T-helper 1 cell (primary cell): Measurements from ENCODE around the gene HSD17B3.
"Not testable (repeated sequence)": the region's sequence is repeated elsewhere in the genome, so short reads cannot be mapped to it uniquely, and the experiment has no call there.

ENCODE experiments used
- DNase-seq, 5 donors: peaks; one replicate each; pipeline ENCODE4 v3.0.0-alpha.2; 2012 to 2020

HSD17B3 gene

GRCh38 chr9:96305171-96305570 lies 3.2 kb upstream of the HSD17B3 start:
- no peak for DNase-seq

- no peak for DNase-seq
Observed at GRCh38 chr9:96304230-96304629, 2.3 kb upstream of the HSD17B3 start.

- DNase-seq = no peak
Observed at GRCh38 chr9:96299823-96300222, 2.2 kb downstream of the HSD17B3 start.

- no peak for DNase-seq
Observed at GRCh38 chr9:96294159-96294545, 7.8 kb downstream of the HSD17B3 start.

GRCh38 chr9:96293498-96294158 lies 8.3 kb downstream of the HSD17B3 start:
- no peak for DNase-seq

GRCh38 chr9:96289392-96289791 lies 12.6 kb downstream of the HSD17B3 start:
- no peak for DNase-seq

GRCh38 chr9:96281641-96282040 lies 20.3 kb downstream of the HSD17B3 start:
- no peak for DNase-seq

GRCh38 chr9:96279932-96280331 lies 22.0 kb downstream of the HSD17B3 start:
- no peak for DNase-seq

- no peak for DNase-seq
Observed at GRCh38 chr9:96274939-96275338, 27.0 kb downstream of the HSD17B3 start.

- no peak for DNase-seq
Observed at GRCh38 chr9:96270236-96270744, 31.7 kb downstream of the HSD17B3 start.

GRCh38 chr9:96258967-96259366 lies 43.0 kb downstream of the HSD17B3 start:
- no peak for DNase-seq

GRCh38 chr9:96256800-96257199 lies 45.2 kb downstream of the HSD17B3 start:
- no peak for DNase-seq

GRCh38 chr9:96255698-96256097 lies 46.3 kb downstream of the HSD17B3 start:
- DNase-seq = no peak

- DNase-seq = no peak
Observed at GRCh38 chr9:96253059-96253696, 48.8 kb downstream of the HSD17B3 start.

GRCh38 chr9:96251451-96251850 lies 50.5 kb downstream of the HSD17B3 start:
- DNase-seq = no peak

GRCh38 chr9:96249746-96250145 lies 52.2 kb downstream of the HSD17B3 start:
- no peak for DNase-seq

- no peak for DNase-seq
Observed at GRCh38 chr9:96246267-96246671, 55.7 kb downstream of the HSD17B3 start.

- no peak for DNase-seq
Observed at GRCh38 chr9:96245399-96245798, 56.6 kb downstream of the HSD17B3 start.

GRCh38 chr9:96243778-96244177 lies 58.2 kb downstream of the HSD17B3 start:
- DNase-seq = no peak

GRCh38 chr9:96242811-96243210 lies 59.2 kb downstream of the HSD17B3 start:
- DNase-seq = no peak

GRCh38 chr9:96241391-96241809 lies 60.6 kb downstream of the HSD17B3 start:
- peak in 1 of 5 donors; percentile 76 for DNase-seq

GRCh38 chr9:96236854-96237550 lies 65.0 kb downstream of the HSD17B3 start:
- no peak for DNase-seq

- DNase-seq = not testable (repeated sequence)
Observed at GRCh38 chr9:96236337-96236736, 65.6 kb downstream of the HSD17B3 start.
